A673 (cell line): ENCODE data around the gene VMO1. TPM values are rescaled to one million over a fixed set of nuclear protein-coding genes. Genes with fewer than 3 reads are reported as not detected.

ENCODE experiments used
- BruUV-seq: library from RNA; stranded (reverse); fragments of 400-500 nt; replicated peaks from 2 replicates; lab custom pipeline; 2021; lab: Mats Ljungman, UMichigan
- CTCF ChIA-PET: fragments of 300-600 bp; sonication (Branson Sonifier 250); formaldehyde crosslinking; loops from one replicate; lab custom pipeline; 2022; ENCODE audit warnings: antibody characterized with exemption; lab: Charles Lee
- POLR2A ChIA-PET: fragments of 300-600 bp; sonication (Branson Sonifier 250); formaldehyde crosslinking; loops from one replicate; lab custom pipeline; 2022; ENCODE audit warnings: antibody characterized with exemption; ENCODE audit not compliant: low non-redundant PET; lab: Charles Lee
- DNase-seq: peaks from one replicate; pipeline ENCODE4 v3.0.0-alpha.2; 2015; ENCODE audit warnings: low spot score
- H3K27ac ChIP-seq: fragments of 200-600 bp; sonication (generic); 2 replicates; pipeline ENCODE4 v1.5.1; 2016; ENCODE audit warnings: mixed run types, low read depth, mild to moderate bottlenecking, mixed read lengths, antibody characterized with exemption, low read length; ENCODE audit not compliant: poor library complexity, severe bottlenecking
- H3K27me3 ChIP-seq: fragments of 200-600 bp; sonication (generic); replicated peaks from 2 replicates; pipeline ENCODE4 v1.6.1; 2017; ENCODE audit warnings: mixed run types, low read depth, mild to moderate bottlenecking, mixed read lengths, antibody characterized with exemption, low read length; ENCODE audit not compliant: insufficient read depth, poor library complexity
- H3K36me3 ChIP-seq: fragments of 200-600 bp; sonication (generic); 2 replicates; pipeline ENCODE4 v1.6.1; 2016; ENCODE audit warnings: mixed run types, mild to moderate bottlenecking, mixed read lengths, antibody characterized with exemption, low read length; ENCODE audit not compliant: insufficient read depth, poor library complexity, severe bottlenecking
- H3K4me1 ChIP-seq: fragments of 200-600 bp; sonication (generic); 2 replicates; pipeline ENCODE4 v1.6.1; 2017; ENCODE audit warnings: mixed run types, mild to moderate bottlenecking, mixed read lengths, antibody characterized with exemption, low read length; ENCODE audit not compliant: insufficient read depth, poor library complexity, severe bottlenecking
- H3K4me3 ChIP-seq: fragments of 200-600 bp; sonication (generic); 2 replicates; pipeline ENCODE4 v1.5.1; 2016; ENCODE audit warnings: low read depth, mixed run types, mild to moderate bottlenecking, mixed read lengths, low read length; ENCODE audit not compliant: poor library complexity, severe bottlenecking
- H3K9me3 ChIP-seq: fragments of 200-600 bp; sonication (generic); 2 replicates; pipeline ENCODE4 v1.6.1; 2016; ENCODE audit warnings: mixed run types, low read depth, mild to moderate bottlenecking, mixed read lengths, antibody characterized with exemption, low read length; ENCODE audit not compliant: poor library complexity, severe bottlenecking
- CTCF ChIP-seq: fragments of 300-800, 200-600 bp; sonication (generic); conservative IDR thresholded peaks from 2 replicates; pipeline ENCODE4 v1.5.1; 2017; ENCODE audit warnings: low read depth, mild to moderate bottlenecking, antibody characterized with exemption, low read length, moderate library complexity, mixed read lengths
- EZH2 ChIP-seq: fragments of 200-600 bp; sonication (generic); IDR thresholded peaks from 2 replicates; pipeline ENCODE4 v1.6.1; 2017; ENCODE audit warnings: borderline replicate concordance, low read depth, mild to moderate bottlenecking, mixed read lengths, antibody characterized with exemption, low read length; ENCODE audit not compliant: poor library complexity, severe bottlenecking
- intact Hi-C: fragments of 100-400 bp; cut with micrococcal nuclease; formaldehyde crosslinking; loops from one replicate; pipeline ENCODE4 v1.10.0; 2022; ENCODE audit not compliant: unreplicated experiment
- total RNA-seq: library from RNA; stranded (reverse); gene quantifications from 2 replicates; pipeline ENCODE4 v1.2.3, GENCODE V29; 2021

VMO1 gene
- total RNA-seq, 1 experiment from 2014 or later, result 28.6 TPM

GRCh38 chr17:4738136-4739121, 47.7 kb downstream of the VMO1 start:
- Histone ChIP-seq H3K4me1 (peaks cover 5% of the 10 kb centered on the region), H3K36me3 (no peaks in the 10 kb centered on the region), H3K27me3 (peaks cover 13% of the 10 kb centered on the region), H3K9me3 (no peaks in the 10 kb centered on the region), H3K4me3 (peak overlapping the region; percentile 70), H3K27ac (no peak overlapping the region)
- ChIA-PET CTCF (no interaction called here), POLR2A (no interaction called here)
- no TSS peak for BruUV-seq
- TF ChIP-seq EZH2 (no peak), CTCF (no peak)
- intact Hi-C loops, result no loop called here
- DNase-seq, result no peak

- ChIA-PET POLR2A (interaction anchor here (0.5 kb wide), 1 partner anchor 37 kb away, joined by 5 read pairs; no protein-coding TSS in a partner anchor), CTCF (no interaction called here)
These were observed 50.1 kb downstream of the VMO1 start for GRCh38 chr17:4735876-4736651.

More at GRCh38 chr17:4735876-4736651, 50.1 kb downstream of the VMO1 start:
- Histone ChIP-seq H3K27me3 (peaks cover 13% of the 10 kb centered on the region), H3K9me3 (no peaks in the 10 kb centered on the region), H3K36me3 (no peaks in the 10 kb centered on the region), H3K4me1 (peaks cover 5% of the 10 kb centered on the region), H3K4me3 (no peak overlapping the region), H3K27ac (no peak overlapping the region)
- intact Hi-C loops, result no loop called here
- TF ChIP-seq EZH2 (no peak), CTCF (no peak)
- no TSS peak for BruUV-seq
- no peak for DNase-seq

Other genes starting within 250 kb of the VMO1 start
- gene MYBBP1A, start 231.0 kb downstream of the VMO1 start, total RNA-seq, result 163 and 177 TPM in 2 replicates
- not detected in 2 replicates for gene GGT6, start 225.8 kb downstream of the VMO1 start, total RNA-seq
- not detected in 2 replicates for gene SMTNL2, start 201.8 kb downstream of the VMO1 start, total RNA-seq
- gene ALOX15, start 144.7 kb downstream of the VMO1 start, total RNA-seq, result 0.13 TPM in 1 of 2 replicates, not detected in the other
- gene PELP1, start 82.2 kb downstream of the VMO1 start, total RNA-seq, result 142 and 161 TPM in 2 replicates
- gene ARRB2, start 75.7 kb downstream of the VMO1 start, total RNA-seq, result 82.2 and 100 TPM in 2 replicates
- 13.7 and 22.5 TPM in 2 replicates for gene MED11, start 54.9 kb downstream of the VMO1 start, total RNA-seq
- gene ZMYND15, start 46.5 kb downstream of the VMO1 start, total RNA-seq, result 0.17 and 0.37 TPM in 2 replicates
- 4.0 and 6.0 TPM in 2 replicates for gene CXCL16, start 46.4 kb downstream of the VMO1 start, total RNA-seq
- not detected in 2 replicates for gene TM4SF5, start 14.5 kb downstream of the VMO1 start, total RNA-seq
- not detected in 2 replicates for gene GLTPD2, start 2.6 kb upstream of the VMO1 start, total RNA-seq
- 332 and 371 TPM in 2 replicates for gene PSMB6, start 9.8 kb upstream of the VMO1 start, total RNA-seq
- gene PLD2, start 20.8 kb upstream of the VMO1 start, total RNA-seq, result 20.1 and 31.7 TPM in 2 replicates
- gene MINK1, start 47.0 kb upstream of the VMO1 start, total RNA-seq, result 67.7 and 72.1 TPM in 2 replicates
- 2.7 and 4.8 TPM in 2 replicates for gene C17orf107, start 113.2 kb upstream of the VMO1 start, total RNA-seq
- 0.21 and 0.79 TPM in 2 replicates for gene CHRNE, start 116.7 kb upstream of the VMO1 start, total RNA-seq
- gene GP1BA, start 145.9 kb upstream of the VMO1 start, total RNA-seq, result not detected in 2 replicates
- 113 and 129 TPM in 2 replicates for gene SLC25A11, start 153.7 kb upstream of the VMO1 start, total RNA-seq
- 77.3 and 78.8 TPM in 2 replicates for gene RNF167, start 153.9 kb upstream of the VMO1 start, total RNA-seq
- 1,021 and 1,026 TPM in 2 replicates for gene PFN1, start 162.2 kb upstream of the VMO1 start, total RNA-seq
- gene ENO3, start 164.8 kb upstream of the VMO1 start, total RNA-seq, result 12.3 and 16.6 TPM in 2 replicates
- 74.8 and 88.9 TPM in 2 replicates for gene SPAG7, start 181.5 kb upstream of the VMO1 start, total RNA-seq
- gene CAMTA2, start 201.3 kb upstream of the VMO1 start, total RNA-seq, result 16.3 and 24.8 TPM in 2 replicates
- 0.62 and 0.72 TPM in 2 replicates for gene INCA1, start 211.2 kb upstream of the VMO1 start, total RNA-seq
- gene KIF1C, start 211.6 kb upstream of the VMO1 start, total RNA-seq, result 92.6 and 95.9 TPM in 2 replicates
- gene SLC52A1, start 249.1 kb upstream of the VMO1 start, total RNA-seq, result not detected in 2 replicates